MM.1S (cell line): Measurements from ENCODE around the gene TMEM169.

Source experiments
- DNase-seq: peaks from one replicate; pipeline ENCODE4 v3.0.0-alpha.2; 2015
- H2AFZ ChIP-seq: fragments of 300-600 bp; sonication (generic); 2 replicates; pipeline ENCODE4 v1.6.0; 2016; ENCODE audit warnings: antibody characterized with exemption, low read length
- H3F3A ChIP-seq: fragments of 300-600 bp; sonication (generic); 2 replicates; pipeline ENCODE4 v1.6.1; 2016; ENCODE audit warnings: mild to moderate bottlenecking, antibody characterized with exemption, low read length, moderate library complexity, mixed read lengths; ENCODE audit not compliant: insufficient read depth
- H3K27ac ChIP-seq: fragments of 300-600 bp; sonication (generic); 2 replicates; pipeline ENCODE4 v1.5.1; 2016; ENCODE audit warnings: mild to moderate bottlenecking, low read length
- H3K27me3 ChIP-seq: fragments of 300-600 bp; sonication (generic); replicated peaks from 2 replicates; pipeline ENCODE4 v1.6.0; 2016; ENCODE audit warnings: low read length; ENCODE audit not compliant: insufficient read depth
- H3K36me3 ChIP-seq: fragments of 300-600 bp; sonication (generic); replicated peaks from 2 replicates; pipeline ENCODE4 v1.6.1; 2016; ENCODE audit warnings: mild to moderate bottlenecking, low read length, mixed read lengths; ENCODE audit not compliant: insufficient read depth
- H3K4me1 ChIP-seq: fragments of 300-600 bp; sonication (generic); 2 replicates; pipeline ENCODE4 v1.6.1; 2016; ENCODE audit warnings: low read length, mixed read lengths
- H3K4me2 ChIP-seq: fragments of 300-600 bp; sonication (generic); 2 replicates; pipeline ENCODE4 v1.6.0; 2016; ENCODE audit warnings: low read depth, low read length
- H3K4me3 ChIP-seq: fragments of 300-600 bp; sonication (generic); 2 replicates; pipeline ENCODE4 v1.5.1; 2016; ENCODE audit warnings: low read length, mixed read lengths
- H3K79me2 ChIP-seq: fragments of 300-600 bp; sonication (generic); 2 replicates; pipeline ENCODE4 v1.6.1; 2016; ENCODE audit warnings: mixed run types, low read length, mixed read lengths
- H3K9ac ChIP-seq: fragments of 300-600 bp; sonication (generic); 2 replicates; pipeline ENCODE4 v1.6.1; 2016; ENCODE audit warnings: low read length, mixed read lengths
- H3K9me2 ChIP-seq: fragments of 300-600 bp; sonication (generic); replicated peaks from 2 replicates; pipeline ENCODE4 v1.6.1; 2016; ENCODE audit warnings: mild to moderate bottlenecking, low read length, mixed read lengths; ENCODE audit not compliant: insufficient read depth
- H3K9me3 ChIP-seq: fragments of 300-600 bp; sonication (generic); replicated peaks from 2 replicates; pipeline ENCODE4 v1.6.1; 2016; ENCODE audit warnings: mild to moderate bottlenecking, low read length, mixed read lengths; ENCODE audit not compliant: insufficient read depth
- H4K20me1 ChIP-seq: fragments of 300-600 bp; sonication (generic); 2 replicates; pipeline ENCODE4 v1.6.1; 2016; ENCODE audit warnings: mild to moderate bottlenecking, low read length, moderate library complexity, mixed read lengths; ENCODE audit not compliant: insufficient read depth
- EZH2 ChIP-seq: fragments of 300-600 bp; sonication (generic); optimal IDR thresholded peaks from 2 replicates; pipeline ENCODE3; 2017; ENCODE audit warnings: low read depth, mild to moderate bottlenecking, antibody characterized with exemption, low read length, mixed read lengths
- EZH2phosphoT487 ChIP-seq: fragments of 300-600 bp; sonication (generic); IDR thresholded peaks from 2 replicates; pipeline ENCODE4 v1.6.1; 2018; ENCODE audit warnings: antibody characterized with exemption, low read length
- TF ChIP-seq, protein P1 (sequence below): fragments of 300-600 bp; sonication (generic); IDR thresholded peaks from 2 replicates; pipeline ENCODE4 v1.5.1; 2016; ENCODE audit warnings: antibody characterized with exemption, low read length, mixed read lengths

The TMEM169 gene, protein sequence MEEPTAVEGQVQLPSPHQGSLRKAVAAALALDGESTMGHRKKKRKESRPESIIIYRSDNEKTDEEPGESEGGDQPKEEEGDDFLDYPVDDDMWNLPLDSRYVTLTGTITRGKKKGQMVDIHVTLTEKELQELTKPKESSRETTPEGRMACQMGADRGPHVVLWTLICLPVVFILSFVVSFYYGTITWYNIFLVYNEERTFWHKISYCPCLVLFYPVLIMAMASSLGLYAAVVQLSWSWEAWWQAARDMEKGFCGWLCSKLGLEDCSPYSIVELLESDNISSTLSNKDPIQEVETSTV

GRCh38 chr2:216081487-216082116 is at the start of gene TMEM169, which contains the start of gene PECR:
TMEM169 (plus strand) TSS chr2:216081919; CDS start chr2:216095964, 14,045 bp downstream.
PECR (minus strand) TSS chr2:216081809; CDS start chr2:216081741, 68 bp downstream.
- H3K9me3 ChIP-seq: no peaks in the 10 kb centered on the region
- DNase-seq: peak; percentile 85
- H3K27me3 ChIP-seq: no peaks in the 10 kb centered on the region
- H4K20me1 ChIP-seq: no peaks in the 10 kb centered on the region
- H3K9ac ChIP-seq: peak within 1 kb of the TSS; percentile 74
- H3K36me3 ChIP-seq: no peaks in the 10 kb centered on the region
- H3K9me2 ChIP-seq: no peaks in the 10 kb centered on the region
- H3K4me2 ChIP-seq: peak within 1 kb of the TSS; percentile 73
- H3F3A ChIP-seq: peaks cover 11% of the 10 kb centered on the region
- peaks cover 20% of the 10 kb centered on the region for H3K79me2 ChIP-seq
- H3K27ac ChIP-seq: peak within 1 kb of the TSS; percentile 45; the same call in 1 of the 2 replicates
- H3K4me3 ChIP-seq: peak within 1 kb of the TSS; percentile 74
- TF ChIP-seq EZH2 (no peak), EZH2phosphoT487 (no peak)
- TF ChIP-seq, protein P1, sequence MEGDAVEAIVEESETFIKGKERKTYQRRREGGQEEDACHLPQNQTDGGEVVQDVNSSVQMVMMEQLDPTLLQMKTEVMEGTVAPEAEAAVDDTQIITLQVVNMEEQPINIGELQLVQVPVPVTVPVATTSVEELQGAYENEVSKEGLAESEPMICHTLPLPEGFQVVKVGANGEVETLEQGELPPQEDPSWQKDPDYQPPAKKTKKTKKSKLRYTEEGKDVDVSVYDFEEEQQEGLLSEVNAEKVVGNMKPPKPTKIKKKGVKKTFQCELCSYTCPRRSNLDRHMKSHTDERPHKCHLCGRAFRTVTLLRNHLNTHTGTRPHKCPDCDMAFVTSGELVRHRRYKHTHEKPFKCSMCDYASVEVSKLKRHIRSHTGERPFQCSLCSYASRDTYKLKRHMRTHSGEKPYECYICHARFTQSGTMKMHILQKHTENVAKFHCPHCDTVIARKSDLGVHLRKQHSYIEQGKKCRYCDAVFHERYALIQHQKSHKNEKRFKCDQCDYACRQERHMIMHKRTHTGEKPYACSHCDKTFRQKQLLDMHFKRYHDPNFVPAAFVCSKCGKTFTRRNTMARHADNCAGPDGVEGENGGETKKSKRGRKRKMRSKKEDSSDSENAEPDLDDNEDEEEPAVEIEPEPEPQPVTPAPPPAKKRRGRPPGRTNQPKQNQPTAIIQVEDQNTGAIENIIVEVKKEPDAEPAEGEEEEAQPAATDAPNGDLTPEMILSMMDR: no peak
- H2AFZ ChIP-seq: peak within 1 kb of the TSS; percentile 96
- peaks cover 12% of the 10 kb centered on the region for H3K4me1 ChIP-seq

GRCh38 chr2:216031960-216032689 is 49.6 kb upstream of the TMEM169 start:
- H3K27ac ChIP-seq: no peak overlapping the region
- DNase-seq: no peak
- no peaks in the 10 kb centered on the region for H3K9me2 ChIP-seq
- H3K9ac ChIP-seq: no peak overlapping the region
- no peaks in the 10 kb centered on the region for H3K79me2 ChIP-seq
- H4K20me1 ChIP-seq: no peaks in the 10 kb centered on the region
- no peaks in the 10 kb centered on the region for H3K27me3 ChIP-seq
- no peak overlapping the region for H3K4me3 ChIP-seq
- H3K36me3 ChIP-seq: no peaks in the 10 kb centered on the region
- no peak for TF ChIP-seq EZH2phosphoT487
- TF ChIP-seq, protein P1: no peak
- TF ChIP-seq EZH2: no peak
- no peaks in the 10 kb centered on the region; the same call in 1 of the 2 replicates for H3F3A ChIP-seq
- no peak overlapping the region for H3K4me2 ChIP-seq
- no peaks in the 10 kb centered on the region for H3K9me3 ChIP-seq
- H2AFZ ChIP-seq: no peak overlapping the region
- peaks cover 10% of the 10 kb centered on the region; the same call in 1 of the 2 replicates for H3K4me1 ChIP-seq

- Histone ChIP-seq H3K79me2 (no peaks in the 10 kb centered on the region), H3K9me3 (no peaks in the 10 kb centered on the region), H3F3A (no peaks in the 10 kb centered on the region; the same call in 1 of the 2 replicates), H4K20me1 (no peaks in the 10 kb centered on the region), H3K36me3 (no peaks in the 10 kb centered on the region), H3K4me3 (no peak overlapping the region), H3K9ac (no peak overlapping the region), H2AFZ (no peak overlapping the region), H3K4me2 (no peak overlapping the region), H3K9me2 (no peaks in the 10 kb centered on the region), H3K27me3 (no peaks in the 10 kb centered on the region), H3K27ac (no peak overlapping the region), H3K4me1 (peaks cover 10% of the 10 kb centered on the region; the same call in 1 of the 2 replicates)
- no peak for TF ChIP-seq EZH2phosphoT487
- TF ChIP-seq, protein P1: no peak
- no peak for TF ChIP-seq EZH2
- no peak for DNase-seq
These were observed 48.3 kb upstream of the TMEM169 start for GRCh38 chr2:216033403-216033802.
